Measurements from ENCODE around the gene CHD1L.
A peak's percentile ranks its signal among the peaks of the same experiment; 100 is the strongest.
"Not testable (repeated sequence)": the region's sequence is repeated elsewhere in the genome, so short reads cannot be mapped to it uniquely, and the experiment has no call there.

CHD1L gene

DNA sequence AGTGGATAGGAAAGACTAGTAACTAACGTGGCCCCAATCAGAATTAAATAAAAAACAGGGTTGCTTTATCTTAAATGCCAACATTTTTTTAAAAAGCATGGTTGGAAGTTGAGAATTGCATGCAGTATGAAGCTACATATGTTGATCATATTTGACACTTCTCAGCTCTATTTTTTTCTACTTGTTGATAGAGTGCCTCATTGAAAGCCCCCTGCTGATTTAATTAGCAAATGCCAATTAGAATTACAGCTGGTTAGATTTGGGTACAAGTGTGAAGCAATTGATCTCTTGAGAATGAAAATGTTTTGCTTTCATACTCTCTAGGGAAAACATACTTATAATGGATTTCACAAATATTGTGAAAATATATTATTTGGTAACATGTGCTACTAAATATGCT lies 40.5 kb downstream of the CHD1L start:
- no peak for DNase-seq (ENCODE audit: low read depth)
- H3K4me3 ChIP-seq (ENCODE audit: control insufficient read depth, low read depth, low read length) = no peak overlapping the region
- TF ChIP-seq, protein P1, sequence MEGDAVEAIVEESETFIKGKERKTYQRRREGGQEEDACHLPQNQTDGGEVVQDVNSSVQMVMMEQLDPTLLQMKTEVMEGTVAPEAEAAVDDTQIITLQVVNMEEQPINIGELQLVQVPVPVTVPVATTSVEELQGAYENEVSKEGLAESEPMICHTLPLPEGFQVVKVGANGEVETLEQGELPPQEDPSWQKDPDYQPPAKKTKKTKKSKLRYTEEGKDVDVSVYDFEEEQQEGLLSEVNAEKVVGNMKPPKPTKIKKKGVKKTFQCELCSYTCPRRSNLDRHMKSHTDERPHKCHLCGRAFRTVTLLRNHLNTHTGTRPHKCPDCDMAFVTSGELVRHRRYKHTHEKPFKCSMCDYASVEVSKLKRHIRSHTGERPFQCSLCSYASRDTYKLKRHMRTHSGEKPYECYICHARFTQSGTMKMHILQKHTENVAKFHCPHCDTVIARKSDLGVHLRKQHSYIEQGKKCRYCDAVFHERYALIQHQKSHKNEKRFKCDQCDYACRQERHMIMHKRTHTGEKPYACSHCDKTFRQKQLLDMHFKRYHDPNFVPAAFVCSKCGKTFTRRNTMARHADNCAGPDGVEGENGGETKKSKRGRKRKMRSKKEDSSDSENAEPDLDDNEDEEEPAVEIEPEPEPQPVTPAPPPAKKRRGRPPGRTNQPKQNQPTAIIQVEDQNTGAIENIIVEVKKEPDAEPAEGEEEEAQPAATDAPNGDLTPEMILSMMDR (IDR thresholded peaks at IDR 0.05; ENCODE audit: control insufficient read depth, insufficient read depth, low read depth, low read length, missing control alignments) = no peak

DNA sequence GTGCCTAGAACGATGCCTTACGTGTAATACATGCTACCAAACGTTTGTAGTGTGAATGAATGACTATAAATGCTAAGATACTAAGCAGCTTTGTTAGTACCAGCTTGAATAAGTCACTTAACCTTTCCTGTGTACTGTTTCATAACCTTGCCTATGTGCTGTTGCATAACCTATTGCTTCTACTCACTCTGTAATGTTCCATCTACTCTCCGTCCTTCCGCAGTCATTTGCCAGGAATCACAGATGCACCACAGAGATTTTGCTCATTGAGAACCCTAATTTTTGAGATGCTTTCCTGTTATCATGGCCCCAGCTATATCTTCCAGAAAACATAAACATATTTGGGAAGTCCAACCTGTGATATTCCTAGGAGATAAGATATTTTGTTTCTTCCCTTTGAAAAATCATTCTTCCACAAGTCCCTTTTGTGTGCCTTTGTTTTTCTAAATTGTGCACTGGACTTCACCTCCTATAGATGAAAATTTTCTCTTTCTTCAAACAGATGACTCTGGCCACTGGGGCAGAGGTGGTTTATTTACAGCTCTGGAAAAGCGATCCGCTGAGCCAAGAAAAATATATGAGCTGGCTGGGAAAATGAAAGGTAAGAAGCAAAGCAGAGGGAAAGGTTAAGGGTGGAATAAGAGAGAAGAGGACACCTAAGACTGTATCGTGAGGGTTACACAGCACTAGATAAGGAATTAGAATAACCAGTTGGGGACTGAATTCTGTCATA lies 44.8 kb downstream of the CHD1L start:
- DNase-seq (ENCODE audit: low read depth) = no peak
- TF ChIP-seq, protein P1 (IDR thresholded peaks at IDR 0.05; ENCODE audit: control insufficient read depth, insufficient read depth, low read depth, low read length, missing control alignments) = no peak
- no peak overlapping the region for H3K4me3 ChIP-seq (ENCODE audit: control insufficient read depth, low read depth, low read length)

DNA sequence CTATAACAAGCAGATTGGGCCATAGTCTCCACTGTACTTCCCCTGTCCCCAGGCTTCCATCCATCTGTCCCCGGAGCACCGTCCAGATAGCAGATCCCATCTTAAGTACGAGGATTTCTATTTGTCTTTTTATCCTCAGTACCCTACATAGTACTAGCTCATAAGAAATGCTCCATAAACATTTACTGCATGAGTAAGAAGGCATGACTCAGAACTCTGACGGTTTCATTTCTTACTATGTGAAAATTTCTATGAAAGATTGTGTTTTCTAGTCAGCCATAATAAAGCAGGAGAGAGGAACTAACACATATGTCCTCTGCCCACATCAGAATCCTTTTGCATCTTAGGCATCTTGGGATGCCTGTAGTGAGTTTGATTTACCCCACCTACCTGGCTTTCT lies 49.5 kb downstream of the CHD1L start:
- no peak overlapping the region for H3K4me3 ChIP-seq (ENCODE audit: control insufficient read depth, low read depth, low read length)
- peak; percentile 72 for DNase-seq (ENCODE audit: low read depth)
- TF ChIP-seq, protein P1 (IDR thresholded peaks at IDR 0.05; ENCODE audit: control insufficient read depth, insufficient read depth, low read depth, low read length, missing control alignments) = no peak

DNA sequence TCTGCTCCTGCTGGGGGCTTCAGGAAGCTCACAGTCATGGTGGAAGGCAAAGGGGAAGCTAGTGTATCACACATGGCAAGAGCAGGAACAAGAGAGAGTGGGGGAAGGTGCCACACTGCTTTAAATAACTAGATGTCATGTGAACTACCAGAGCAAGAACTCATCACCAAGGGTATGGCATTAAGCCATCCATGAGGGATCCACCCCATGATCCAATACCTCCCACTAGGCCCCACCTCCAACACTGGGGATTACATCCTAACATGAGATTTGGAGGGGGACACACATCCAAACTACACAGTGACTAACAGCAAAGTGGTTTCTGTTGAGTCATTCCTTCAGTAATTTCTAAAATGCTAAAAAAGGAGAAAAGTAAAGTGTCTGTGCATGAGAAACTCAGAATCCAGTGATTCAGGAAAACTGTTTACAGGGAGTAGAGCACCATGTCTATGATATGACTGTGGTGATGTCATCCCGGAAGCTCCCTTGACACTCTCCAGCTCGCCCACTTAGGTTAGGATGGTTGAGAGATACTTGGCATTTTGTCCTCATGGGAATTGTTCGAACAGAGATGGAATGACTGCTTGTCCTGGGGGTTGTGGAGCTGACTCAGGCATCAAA lies 50.3 kb downstream of the CHD1L start:
- TF ChIP-seq, protein P1 (IDR thresholded peaks at IDR 0.05; ENCODE audit: control insufficient read depth, insufficient read depth, low read depth, low read length, missing control alignments) = no peak
- H3K4me3 ChIP-seq (ENCODE audit: control insufficient read depth, low read depth, low read length) = no peak overlapping the region
- peak; percentile 90 for DNase-seq (ENCODE audit: low read depth)

DNA sequence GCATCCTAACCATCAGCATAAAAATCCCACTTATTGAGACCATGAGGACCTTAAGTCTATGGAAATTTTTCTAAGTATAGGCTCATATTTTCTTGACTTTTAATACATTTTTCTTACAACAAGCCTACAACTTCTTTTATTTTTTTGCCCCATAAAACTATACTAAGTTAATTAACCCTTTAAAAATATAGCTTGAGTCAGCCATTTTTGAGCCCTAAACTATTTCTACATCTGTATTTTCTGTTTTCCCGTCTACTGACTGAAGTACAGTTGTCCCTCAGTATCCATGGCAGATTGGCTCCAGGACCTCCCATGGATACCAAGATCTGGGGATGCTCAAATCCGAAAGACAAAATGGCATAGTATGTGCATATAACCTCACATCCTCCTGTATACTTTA lies 55.0 kb downstream of the CHD1L start:
- no peak for DNase-seq (ENCODE audit: low read depth)
- H3K4me3 ChIP-seq (ENCODE audit: control insufficient read depth, low read depth, low read length) = no peak overlapping the region
- TF ChIP-seq, protein P1 (IDR thresholded peaks at IDR 0.05; ENCODE audit: control insufficient read depth, insufficient read depth, low read depth, low read length, missing control alignments) = no peak

DNA sequence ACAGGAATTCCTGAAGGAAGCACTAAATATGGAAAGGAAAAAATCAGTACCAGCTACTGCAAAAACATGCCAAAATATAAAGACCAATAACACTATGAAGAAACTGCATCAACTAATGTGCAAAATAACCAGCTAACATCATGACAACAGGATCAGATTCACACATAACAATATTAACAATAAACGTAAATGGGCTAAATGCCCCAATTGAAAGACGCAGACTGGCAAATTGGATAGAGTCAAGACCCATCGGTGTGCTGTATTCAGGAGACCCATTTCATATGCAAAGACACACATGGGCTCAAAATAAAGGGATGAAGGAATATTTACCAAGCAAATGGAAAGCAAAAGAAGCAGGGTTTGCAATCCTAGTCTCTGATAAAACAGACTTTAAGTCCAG lies 63.3 kb downstream of the CHD1L start:
- not testable (repeated sequence) for DNase-seq (ENCODE audit: low read depth)

DNA sequence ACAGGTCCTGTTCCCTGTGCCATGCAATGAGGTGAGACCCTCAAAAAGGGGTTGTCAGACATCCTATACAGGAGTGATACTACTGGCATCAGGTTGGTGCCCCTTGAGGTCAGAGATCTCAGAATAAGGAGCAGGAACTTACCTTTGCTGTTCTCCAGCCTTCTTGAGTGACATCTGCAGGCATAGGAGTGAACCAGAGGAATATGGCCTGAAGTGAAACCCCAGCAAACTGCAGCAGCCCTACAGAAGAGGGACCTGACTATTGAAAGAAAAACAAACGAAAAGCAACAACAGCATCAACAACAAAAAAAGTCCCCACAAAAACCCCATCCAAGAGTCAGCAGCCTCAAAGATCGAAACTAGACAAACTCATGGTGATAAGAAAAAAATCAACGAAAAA lies 74.5 kb downstream of the CHD1L start:
- TF ChIP-seq, protein P1 (IDR thresholded peaks at IDR 0.05; ENCODE audit: control insufficient read depth, insufficient read depth, low read depth, low read length, missing control alignments) = no peak
- DNase-seq (ENCODE audit: low read depth) = no peak

More for the DNA sequence above, 63.3 kb downstream of the CHD1L start:
- H3K4me3 ChIP-seq (ENCODE audit: control insufficient read depth, low read depth, low read length) = not testable (repeated sequence)

DNA sequence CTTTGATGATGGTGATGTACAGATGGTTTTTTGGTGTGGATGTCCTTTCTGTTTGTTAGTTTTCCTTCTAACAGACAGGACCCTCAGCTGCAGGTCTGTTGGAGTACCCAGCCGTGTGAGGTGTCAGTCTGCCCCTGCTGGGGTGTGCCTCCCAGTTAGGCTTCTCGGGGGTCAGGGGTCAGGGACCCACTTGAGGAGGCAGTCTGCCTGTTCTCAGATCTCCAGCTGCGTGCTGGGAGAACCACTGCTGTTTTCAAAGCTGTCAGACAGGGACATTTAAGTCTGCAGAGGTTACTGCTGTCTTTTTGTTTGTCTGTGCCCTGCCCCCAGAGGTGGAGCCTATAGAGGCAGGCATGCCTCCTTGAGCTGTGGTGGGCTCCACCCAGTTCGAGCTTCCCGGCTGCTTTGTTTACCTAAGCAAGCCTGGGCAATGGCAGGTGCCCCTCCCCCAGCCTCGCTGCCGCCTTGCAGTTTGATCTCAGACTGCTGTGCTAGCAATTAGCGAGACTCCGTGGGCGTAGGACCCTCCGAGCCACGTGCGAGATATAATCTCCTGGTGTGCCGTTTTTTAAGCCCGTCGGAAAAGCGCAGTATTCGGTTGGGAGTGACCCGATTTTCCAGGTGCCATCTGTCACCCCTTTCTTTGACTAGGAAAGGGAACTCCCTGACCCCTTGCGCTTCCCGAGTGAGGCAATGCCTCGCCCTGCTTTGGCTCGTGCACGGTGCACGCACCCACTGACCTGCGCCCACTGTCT lies 84.6 kb downstream of the CHD1L start:
- not testable (repeated sequence) for DNase-seq (ENCODE audit: low read depth); H3K4me3 ChIP-seq (ENCODE audit: control insufficient read depth, low read depth, low read length)

More for the DNA sequence above, 74.5 kb downstream of the CHD1L start:
- H3K4me3 ChIP-seq (ENCODE audit: control insufficient read depth, low read depth, low read length) = no peak overlapping the region
